AG04450 (cell line): ENCODE results near the gene PPP1R16B. TPM values are rescaled to one million over a fixed set of nuclear protein-coding genes. Genes with fewer than 3 reads are reported as not detected.

Experiments
- CTCF ChIA-PET: fragments of 300-600, 350-600 bp; formaldehyde crosslinking; extraction: SDS; loops from one replicate; lab custom pipeline; 2022; ENCODE audit warnings: antibody characterized with exemption, inconsistent platforms; lab: Charles Lee
- POLR2A ChIA-PET: fragments of 350-600 bp; formaldehyde crosslinking; extraction: SDS; loops from one replicate; lab custom pipeline; 2021; ENCODE audit warnings: antibody characterized with exemption, inconsistent platforms; lab: Yijun Ruan, JAX
- DNase-seq: peaks from one replicate; pipeline ENCODE4 v3.0.0-alpha.2; 2011; ENCODE audit warnings: low read depth, low spot score
- H3K27ac ChIP-seq: one replicate; pipeline ENCODE4 v1.5.1; 2012; ENCODE audit warnings: low read depth, low read length, control low read depth
- H3K27me3 ChIP-seq: one replicate; pipeline ENCODE4 v1.6.0; 2012; ENCODE audit warnings: low read length; ENCODE audit not compliant: control insufficient read depth, insufficient read depth
- H3K4me3 ChIP-seq: 2 replicates; pipeline ENCODE4 v1.5.1; 2011; ENCODE audit warnings: mild to moderate bottlenecking, low read depth, low read length, control low read depth
- H3K9me3 ChIP-seq: 2 replicates; pipeline ENCODE4 v1.5.1; 2012; ENCODE audit warnings: low read length; ENCODE audit not compliant: control insufficient read depth, insufficient read depth
- CTCF ChIP-seq: IDR thresholded peaks from 2 replicates; pipeline ENCODE4 v1.5.1; 2011; ENCODE audit warnings: low read depth, low read length, control low read depth, inconsistent platforms
- polyA plus RNA-seq: library from polyadenylated mRNA; depleted of rRNA; stranded (reverse); fragments of >200 nt; gene quantifications from 2 replicates; pipeline ENCODE4 v1.2.3, GENCODE V29; 2011

PPP1R16B gene
- polyA plus RNA-seq, 1 experiment: not detected

DNA sequence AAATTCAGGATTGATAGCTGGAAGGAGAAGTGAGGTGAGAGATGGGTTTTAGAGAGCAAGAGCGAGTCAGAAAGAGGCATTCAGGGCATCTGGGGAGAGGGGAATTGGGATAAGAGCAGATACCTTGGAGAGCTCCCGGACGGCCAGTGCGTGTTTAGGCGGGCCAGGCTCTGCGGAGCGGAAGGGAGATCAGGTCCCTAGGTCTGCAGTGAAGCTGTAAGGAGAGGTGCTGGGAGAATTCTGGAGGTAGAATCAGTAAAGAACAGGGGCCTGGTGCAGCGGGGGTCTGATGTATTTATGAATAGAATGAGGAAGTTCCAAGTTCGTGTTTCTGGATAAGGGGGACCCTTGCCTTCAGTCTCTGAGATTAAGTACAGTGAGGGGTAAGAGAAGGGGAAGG, 73.4 kb downstream of the PPP1R16B start:
- H3K27me3 ChIP-seq: peaks cover 2% of the 10 kb centered on the region

DNA sequence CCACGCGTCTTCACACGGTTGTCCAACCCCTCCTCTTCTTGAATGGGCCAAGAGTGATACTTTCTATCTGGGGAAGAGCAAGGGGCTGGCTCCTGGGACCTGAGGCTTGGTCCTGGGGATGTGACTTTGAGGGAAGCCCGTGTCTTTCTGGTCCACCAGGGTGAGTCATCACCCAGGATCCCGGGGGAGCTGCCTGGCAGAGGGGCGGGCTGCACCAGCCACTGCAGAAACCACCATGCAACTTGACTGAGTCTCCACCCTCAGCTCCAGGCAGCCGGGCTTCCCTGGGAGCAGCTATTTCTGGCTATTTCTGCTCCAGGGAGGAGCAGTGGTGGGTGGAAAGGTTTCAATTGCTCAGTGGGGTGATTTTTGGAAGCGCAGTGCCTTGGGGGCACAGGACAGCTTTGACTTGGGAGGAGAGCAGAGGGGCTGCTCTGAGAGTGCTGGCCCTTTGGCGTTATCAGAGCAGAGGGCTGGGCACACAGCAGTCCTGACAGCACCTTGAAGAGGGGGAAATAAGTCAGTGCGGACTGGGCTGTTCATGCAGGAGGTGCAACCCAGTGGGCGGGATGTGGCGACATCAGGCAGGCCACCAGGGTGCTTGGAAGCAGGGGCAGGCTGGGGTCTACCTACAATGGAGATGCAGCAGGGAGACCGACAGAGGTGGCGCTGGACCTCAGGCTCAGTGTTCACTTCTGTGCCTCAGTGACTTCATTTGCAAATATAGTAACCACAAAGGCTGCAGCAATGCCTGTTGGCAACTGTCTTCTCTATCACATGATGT, 75.6 kb downstream of the PPP1R16B start:
- ChIA-PET CTCF (no interaction called here), POLR2A (no interaction called here)
- H3K27me3 ChIP-seq: no peaks in the 10 kb centered on the region
- DNase-seq: no peak
- H3K4me3 ChIP-seq: no peak overlapping the region
- TF ChIP-seq CTCF: no peak
- no peak overlapping the region for H3K27ac ChIP-seq
- no peaks in the 10 kb centered on the region for H3K9me3 ChIP-seq

More for the DNA sequence above, 73.4 kb downstream of the PPP1R16B start:
- ChIA-PET POLR2A (no interaction called here), CTCF (interaction anchor here (1.1 kb wide), 1 partner anchor 14 kb away, joined by 4 read pairs; no protein-coding TSS in a partner anchor)
- H3K4me3 ChIP-seq: no peak overlapping the region
- no peak overlapping the region for H3K27ac ChIP-seq
- no peak for DNase-seq
- TF ChIP-seq CTCF: no peak
- no peaks in the 10 kb centered on the region for H3K9me3 ChIP-seq

GRCh38 chr20:38881806-38882440, 76.4 kb downstream of the PPP1R16B start:
- H3K4me3 ChIP-seq: no peak overlapping the region
- no peaks in the 10 kb centered on the region for H3K9me3 ChIP-seq
- DNase-seq: no peak
- POLR2A ChIA-PET: no interaction called here
- no peak overlapping the region for H3K27ac ChIP-seq
- CTCF ChIA-PET: no interaction called here
- peaks cover 2% of the 10 kb centered on the region for H3K27me3 ChIP-seq
- no peak for TF ChIP-seq CTCF

- CTCF ChIA-PET: interaction anchor here (1.4 kb wide), 1 partner anchor 11 kb away, joined by 6 read pairs; no protein-coding TSS in a partner anchor
- H3K27ac ChIP-seq: no peak overlapping the region
- POLR2A ChIA-PET: no interaction called here
Observed at GRCh38 chr20:38882600-38882999, 77.1 kb downstream of the PPP1R16B start.

More at GRCh38 chr20:38882600-38882999, 77.1 kb downstream of the PPP1R16B start:
- DNase-seq: no peak
- Histone ChIP-seq H3K27me3 (peaks cover 4% of the 10 kb centered on the region), H3K9me3 (no peaks in the 10 kb centered on the region), H3K4me3 (no peak overlapping the region)
- no peak for TF ChIP-seq CTCF
